Activated CD4-positive, alpha-beta T cell treated with anti-CD3 and anti-CD28 coated beads for 24 hours (primary cell): ENCODE measurements around the gene GSK3B.

Experiments
- DNase-seq, 2 donors: peaks; one replicate each; pipeline ENCODE4 v3.0.0-alpha.2; 2020; ENCODE audit warnings: low read depth in 2 of 2

The GSK3B gene

DNA sequence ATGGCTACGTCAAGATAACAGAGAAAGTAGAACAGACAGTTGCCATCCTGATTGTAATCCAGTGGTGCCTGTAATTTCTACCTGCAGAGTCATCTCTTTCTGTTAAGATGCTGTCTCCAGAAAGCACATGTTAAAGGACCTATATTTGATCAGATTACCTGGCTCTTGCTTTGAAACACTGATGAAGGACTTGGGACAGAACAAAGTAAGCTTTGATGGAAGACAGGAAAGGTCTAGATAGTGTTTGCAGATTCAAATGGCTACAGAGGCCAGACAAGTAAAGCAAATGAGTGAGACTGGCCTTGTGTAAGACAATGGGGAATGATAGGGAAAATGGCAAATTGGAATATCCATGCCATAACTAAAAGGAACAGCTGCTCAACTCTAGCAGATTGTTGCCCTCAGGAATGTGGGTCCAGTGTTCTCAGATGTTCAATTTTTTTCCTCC lies 1.8 kb upstream of the GSK3B start:
- DNase-seq, result no peak

GRCh38 chr3:120095226-120095978 lies 1.2 kb upstream of the GSK3B start:
- peak; percentile 71 to 79 for DNase-seq

DNA sequence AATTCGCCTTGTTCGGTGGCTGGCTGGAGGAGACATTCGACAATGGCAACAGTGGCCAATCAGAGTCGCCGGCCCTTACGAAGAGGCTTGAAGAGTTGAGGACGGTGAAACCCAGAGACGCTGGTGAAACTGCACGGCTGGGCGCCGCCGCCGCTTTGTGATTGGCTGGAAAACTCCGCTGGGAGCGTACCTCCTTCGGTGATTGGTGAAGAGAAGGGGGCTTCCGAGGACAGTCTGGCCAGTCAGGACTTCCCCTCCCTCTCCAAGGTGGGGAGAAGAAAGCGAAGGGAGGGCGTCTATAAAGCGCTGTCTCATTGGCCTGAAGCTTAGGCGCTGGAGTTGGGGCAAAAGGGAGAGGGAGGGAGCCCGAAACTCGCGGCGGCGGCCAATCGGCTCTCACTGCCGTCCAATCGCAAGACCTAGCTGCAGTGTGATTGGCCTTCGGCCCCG lies 554 bp upstream of the GSK3B start:
- DNase-seq, result peak in 1 of 2 donors; percentile 99

DNA sequence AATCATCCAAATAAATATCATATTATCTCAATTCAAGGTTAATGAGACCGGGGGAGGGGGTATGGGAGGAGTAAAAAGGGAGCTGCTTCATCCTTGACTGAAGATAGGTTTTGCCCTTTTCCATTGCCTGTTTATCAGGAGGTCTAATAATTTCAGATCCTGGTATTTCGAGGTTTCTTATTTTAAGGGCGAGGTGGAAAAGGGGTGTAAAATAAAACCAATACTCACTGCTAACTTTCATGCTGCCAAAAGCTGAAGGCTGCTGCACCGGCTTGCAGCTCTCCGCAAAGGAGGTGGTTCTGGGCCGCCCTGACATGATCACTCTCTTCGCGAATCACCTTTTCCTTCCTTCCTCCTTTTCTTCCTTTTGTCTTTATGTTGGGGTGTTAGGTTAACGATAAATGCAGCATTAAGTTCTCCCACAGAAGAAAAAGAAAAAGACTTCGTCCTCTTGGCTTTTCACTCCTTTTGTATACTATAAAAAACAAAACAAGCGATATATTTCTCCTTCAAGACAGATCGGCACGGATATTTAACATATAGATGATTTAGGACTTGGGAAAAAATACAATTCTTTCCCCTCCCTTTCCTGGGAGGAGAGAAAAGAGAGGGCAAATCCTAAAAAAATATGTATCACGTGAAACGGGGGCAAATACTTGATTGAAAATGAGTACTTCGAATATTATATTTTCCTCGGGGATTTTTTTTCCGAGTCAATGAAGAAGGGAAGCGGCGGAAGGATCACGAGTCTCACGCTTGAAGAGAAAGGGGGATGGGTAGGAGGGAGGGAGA lies 932 bp downstream of the GSK3B start:
- DNase-seq, result no peak

- no peak for DNase-seq
Observed at GRCh38 chr3:120092474-120092873, 1.8 kb downstream of the GSK3B start.

- no peak for DNase-seq
Observed at GRCh38 chr3:120090422-120090821, 3.8 kb downstream of the GSK3B start.

DNA sequence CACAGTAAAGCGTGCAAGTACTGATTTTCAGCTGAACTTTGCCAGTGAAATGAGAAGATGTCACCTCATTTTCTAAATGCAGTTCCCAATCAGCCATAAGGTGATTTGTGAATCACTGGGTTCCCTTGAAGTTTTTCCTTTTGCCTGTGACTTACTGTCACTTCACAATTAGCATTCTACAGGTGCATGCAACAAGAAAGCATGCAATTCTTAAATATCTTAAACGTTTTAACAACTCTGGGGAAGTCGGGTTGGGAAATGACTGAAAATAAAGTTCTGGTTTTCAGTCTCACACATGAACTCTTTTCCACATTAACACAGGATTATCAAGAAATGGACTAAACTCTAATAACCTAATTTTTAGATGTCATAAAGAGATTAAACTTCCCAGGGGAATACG lies 5.2 kb downstream of the GSK3B start:
- no peak for DNase-seq

DNA sequence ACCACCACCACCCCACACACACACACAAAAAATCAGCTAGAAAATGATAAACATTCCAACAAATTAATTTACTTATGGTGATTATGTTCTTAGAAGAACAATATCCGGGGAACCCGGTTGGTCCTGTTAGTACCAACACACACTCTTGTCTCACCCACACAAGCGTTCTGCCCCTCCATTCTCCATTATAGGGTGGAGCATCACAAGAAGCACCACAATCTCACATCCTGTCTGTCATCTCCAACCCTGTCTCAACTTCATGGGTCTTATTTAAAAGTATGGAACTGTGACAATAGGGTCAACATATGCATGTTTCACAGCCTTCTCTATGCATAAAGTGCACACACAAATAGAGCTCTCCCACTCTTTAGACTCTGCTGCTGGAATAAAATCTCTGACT lies 5.6 kb downstream of the GSK3B start:
- no peak for DNase-seq

DNA sequence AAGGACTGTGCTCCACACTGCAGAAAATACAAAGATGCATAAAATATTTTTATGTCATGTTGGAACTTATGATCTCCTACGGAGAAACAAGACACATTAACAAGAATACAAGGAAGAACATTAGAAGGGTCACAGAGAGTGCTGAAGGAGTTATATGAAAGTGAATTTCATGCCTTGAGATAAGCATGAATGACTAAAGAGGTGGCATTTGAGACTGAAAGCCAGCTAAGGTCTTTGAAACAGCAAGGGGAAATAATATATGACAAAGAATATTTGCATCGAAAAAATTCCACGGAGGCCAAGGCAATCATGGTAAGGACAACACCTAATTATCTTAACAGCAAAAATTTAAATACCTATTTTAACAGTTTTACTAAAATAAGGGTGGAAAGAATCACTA lies 12.5 kb downstream of the GSK3B start:
- DNase-seq, result no peak

DNA sequence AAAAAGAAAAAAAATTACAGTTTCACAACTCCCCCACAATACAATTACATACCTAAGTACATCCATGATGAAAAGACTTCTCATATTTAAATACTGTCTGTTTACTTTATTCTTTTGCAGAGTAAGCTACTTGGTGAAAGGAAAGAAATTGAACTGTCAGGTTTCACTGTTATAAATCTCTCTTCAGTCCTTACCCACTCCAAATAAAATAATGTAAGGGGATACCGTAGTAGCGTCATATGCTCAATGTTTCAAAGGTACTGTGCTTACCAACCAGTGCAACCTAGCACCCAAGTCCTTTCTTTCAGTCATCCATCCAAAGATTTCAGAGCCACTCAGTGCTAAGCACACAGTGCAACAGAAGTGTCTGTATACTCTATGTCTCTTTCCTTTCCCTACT lies 13.4 kb downstream of the GSK3B start:
- DNase-seq, result no peak

GRCh38 chr3:120077731-120078130 lies 16.5 kb downstream of the GSK3B start:
- no peak for DNase-seq

DNA sequence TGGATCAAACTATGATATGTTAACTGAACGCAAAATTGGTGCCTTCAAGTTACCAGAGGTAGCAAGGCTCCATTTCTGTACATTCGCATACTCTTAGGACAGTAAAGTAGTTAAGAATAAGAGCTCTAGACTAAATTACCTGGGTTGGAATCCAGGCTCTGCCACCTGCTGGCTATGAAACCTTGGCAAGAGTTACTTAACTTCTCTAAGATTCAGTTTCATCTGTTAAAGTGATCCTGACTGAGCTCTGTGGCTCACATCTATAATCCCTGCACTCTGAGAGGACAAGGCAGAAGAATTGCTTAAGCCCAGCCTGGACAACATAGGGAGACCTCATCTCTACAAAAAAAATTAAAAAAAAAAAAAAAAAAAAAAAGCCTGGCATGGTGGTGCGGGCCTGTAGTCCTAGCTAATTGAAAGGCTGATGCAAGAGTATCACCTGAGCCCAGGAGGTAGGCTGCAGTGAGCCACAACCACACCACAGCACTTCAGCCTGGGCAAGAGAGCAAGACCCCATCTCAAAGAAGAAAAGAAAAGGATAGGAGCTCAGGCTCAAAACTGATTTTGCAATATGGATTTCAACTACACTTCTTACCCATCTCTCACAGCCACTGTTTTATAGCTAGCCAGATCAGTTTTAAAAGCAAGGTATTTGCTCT lies 21.3 kb downstream of the GSK3B start:
- DNase-seq, result no peak

DNA sequence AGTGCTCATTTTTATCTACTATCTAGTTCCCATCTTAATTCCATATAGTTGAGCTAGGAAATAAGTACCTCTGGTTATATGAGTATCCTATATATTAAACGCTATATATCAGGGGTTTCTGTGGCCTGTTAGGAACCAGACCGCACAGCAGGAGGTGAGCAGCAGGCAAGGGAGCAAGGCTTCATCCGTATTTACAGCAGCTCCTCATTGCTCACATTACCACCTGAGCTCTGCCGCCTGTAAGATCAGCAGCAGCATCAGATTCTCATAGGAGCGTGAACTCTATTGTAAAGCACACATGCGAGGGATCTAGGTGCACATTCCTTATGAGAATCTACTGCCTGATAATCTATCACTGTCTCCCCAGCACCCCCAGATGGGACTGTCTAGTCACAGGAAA lies 23.0 kb downstream of the GSK3B start:
- no peak for DNase-seq

GRCh38 chr3:120070263-120070981 lies 23.8 kb downstream of the GSK3B start:
- DNase-seq, result no peak

- no peak for DNase-seq
Observed at GRCh38 chr3:120067083-120067482, 27.2 kb downstream of the GSK3B start.

DNA sequence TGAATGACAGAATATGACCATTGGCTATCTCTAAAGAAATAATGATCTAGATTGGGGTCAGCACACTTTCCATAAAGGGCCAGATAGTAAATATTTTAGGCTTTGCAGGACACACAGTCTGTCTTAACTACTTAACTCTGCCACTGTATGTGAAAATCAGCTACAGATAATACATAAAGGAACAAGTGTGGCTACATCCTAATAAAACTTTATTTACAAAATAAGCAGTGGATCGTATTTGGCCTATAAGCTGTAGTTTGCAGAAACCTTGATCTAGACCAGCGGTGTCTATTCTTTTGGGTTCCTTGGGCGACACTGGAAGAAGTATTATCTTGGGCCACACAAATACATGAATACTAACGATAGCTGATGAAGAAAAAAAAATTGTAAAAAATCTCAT lies 27.6 kb downstream of the GSK3B start:
- DNase-seq, result no peak

- DNase-seq, result no peak
Observed at GRCh38 chr3:120064641-120065040, 29.6 kb downstream of the GSK3B start.

DNA sequence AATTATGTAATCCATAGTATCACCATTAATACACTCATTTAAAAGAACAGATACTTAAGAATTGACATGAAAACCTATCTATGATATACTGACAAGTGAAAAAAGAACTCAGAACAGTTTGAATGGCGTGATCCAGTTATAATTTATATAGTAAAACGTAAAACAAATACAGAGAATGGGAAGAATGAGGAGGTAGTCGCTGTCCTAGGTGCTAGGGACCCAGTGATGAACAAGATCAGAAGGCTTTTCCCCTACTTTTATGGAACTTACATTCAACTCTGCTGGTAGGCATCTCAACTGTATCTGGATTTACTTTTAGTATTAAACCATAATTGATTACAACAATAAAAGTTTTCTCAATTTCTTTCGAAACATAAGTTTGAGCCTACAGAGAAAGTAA lies 31.8 kb downstream of the GSK3B start:
- DNase-seq, result no peak

- DNase-seq, result no peak
Observed at GRCh38 chr3:120059081-120059864, 35.0 kb downstream of the GSK3B start.

DNA sequence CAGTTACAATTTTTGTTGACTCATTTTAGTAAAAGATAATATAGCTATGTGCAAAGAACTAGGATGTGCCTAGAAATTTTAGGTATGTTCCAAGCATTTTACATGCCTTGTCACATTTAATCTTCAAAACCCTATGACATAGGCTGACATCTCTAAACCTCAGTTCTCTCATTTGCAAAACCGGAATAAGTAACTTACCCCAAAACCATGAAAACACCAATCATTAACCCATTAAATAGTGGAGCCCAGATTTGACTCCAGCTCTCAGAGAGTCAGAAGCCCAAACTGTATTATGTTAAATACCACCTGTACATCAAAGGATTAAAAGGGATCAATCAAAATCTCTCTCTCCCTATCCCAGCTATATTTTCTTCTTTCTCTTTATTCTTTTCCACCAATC lies 36.6 kb downstream of the GSK3B start:
- DNase-seq, result no peak

DNA sequence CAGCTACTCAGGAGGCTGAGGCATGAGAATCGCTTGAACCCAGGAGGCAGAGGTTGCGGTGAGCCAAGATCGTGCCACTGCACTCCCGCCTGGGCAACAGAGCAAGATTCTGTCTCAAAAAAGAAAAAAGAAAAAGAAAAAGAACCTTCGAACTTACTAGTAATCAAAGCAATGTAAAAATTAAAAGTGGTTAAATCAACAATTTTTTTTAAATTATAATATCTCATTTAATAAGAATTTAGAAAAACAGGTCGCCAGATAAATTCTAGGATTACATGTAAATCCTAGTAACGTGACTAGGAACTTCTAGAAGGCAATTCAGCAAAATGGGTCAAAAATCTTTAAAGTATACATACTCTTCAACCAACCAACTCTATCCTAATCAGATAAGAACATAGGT lies 37.2 kb downstream of the GSK3B start:
- DNase-seq, result no peak
